Neural progenitor cell (in vitro differentiated cells): ENCODE data around the gene RNF32. TPM values are rescaled to one million over a fixed set of nuclear protein-coding genes. Genes with fewer than 3 reads are reported as not detected.

Source experiments
- DNase-seq: peaks from one replicate; pipeline ENCODE4 v3.0.0-alpha.2; 2016; ENCODE audit warnings: low spot score
- H2AFZ ChIP-seq: fragments of 200-600 bp; sonication (generic); replicated peaks from 2 replicates; pipeline ENCODE4 v1.6.1; 2016; ENCODE audit warnings: antibody characterized with exemption
- H3F3A ChIP-seq: fragments of 200-600 bp; sonication (generic); 2 replicates; pipeline ENCODE4 v1.6.1; 2016; ENCODE audit warnings: antibody characterized with exemption, low read depth
- H3K27ac ChIP-seq: fragments of 200-600 bp; sonication (generic); 2 replicates; pipeline ENCODE4 v1.5.1; 2016; ENCODE audit warnings: mild to moderate bottlenecking
- H3K27me3 ChIP-seq: fragments of 200-600 bp; sonication (generic); 2 replicates; pipeline ENCODE4 v1.6.1; 2016; ENCODE audit warnings: mild to moderate bottlenecking, moderate library complexity
- H3K36me3 ChIP-seq: fragments of 200-600 bp; sonication (generic); 2 replicates; pipeline ENCODE4 v1.5.1; 2016
- H3K4me1 ChIP-seq: fragments of 200-600 bp; sonication (generic); 2 replicates; pipeline ENCODE4 v1.6.1; 2016; ENCODE audit warnings: mixed run types
- H3K4me2 ChIP-seq: fragments of 200-600 bp; sonication (generic); 2 replicates; pipeline ENCODE4 v1.6.1; 2016
- H3K4me3 ChIP-seq: fragments of 200-600 bp; sonication (generic); 2 replicates; pipeline ENCODE4 v1.5.1; 2016
- H3K79me2 ChIP-seq: fragments of 200-600 bp; sonication (generic); 2 replicates; pipeline ENCODE4 v1.6.1; 2016; ENCODE audit warnings: low read depth
- H3K9ac ChIP-seq: fragments of 200-600 bp; sonication (generic); 2 replicates; pipeline ENCODE4 v1.6.1; 2016
- H3K9me3 ChIP-seq: fragments of 200-600 bp; sonication (generic); 2 replicates; pipeline ENCODE4 v1.5.1; 2016; ENCODE audit warnings: low read depth
- H4K20me1 ChIP-seq: fragments of 200-600 bp; sonication (generic); 2 replicates; pipeline ENCODE4 v1.6.1; 2016; ENCODE audit warnings: low read depth
- H3K27ac Mint-ChIP-seq: 3 replicates; pipeline ENCODE4 v1.8.0; 2021; ENCODE audit warnings: mixed read lengths
- H3K27me3 Mint-ChIP-seq: 2 replicates; pipeline ENCODE4 v1.8.0; 2022; ENCODE audit warnings: low read depth, mild to moderate bottlenecking, inconsistent platforms, moderate library complexity, mixed read lengths; ENCODE audit not compliant: insufficient read depth
- H3K36me3 Mint-ChIP-seq: 3 replicates; pipeline ENCODE4 v1.8.0; 2021; ENCODE audit warnings: mixed read lengths
- H3K4me1 Mint-ChIP-seq: 3 replicates; pipeline ENCODE4 v1.8.0; 2021; ENCODE audit warnings: mixed read lengths
- H3K4me3 Mint-ChIP-seq: 3 replicates; pipeline ENCODE4 v1.8.0; 2021; ENCODE audit warnings: mild to moderate bottlenecking, moderate library complexity, mixed read lengths
- H3K9me3 Mint-ChIP-seq: 3 replicates; pipeline ENCODE4 v1.8.0; 2020; ENCODE audit warnings: mixed read lengths
- EZH2 ChIP-seq: fragments of 200-600 bp; sonication (generic); IDR thresholded peaks from 2 replicates; pipeline ENCODE4 v1.6.1; 2017; ENCODE audit warnings: antibody characterized with exemption, mild to moderate bottlenecking, moderate library complexity
- EZH2phosphoT487 ChIP-seq: fragments of 200-600 bp; sonication (generic); IDR thresholded peaks from 2 replicates; pipeline ENCODE4 v1.6.1; 2017; ENCODE audit warnings: antibody characterized with exemption
- total RNA-seq: library from RNA; depleted of rRNA; stranded (reverse); fragments of >200 nt; gene quantifications from 2 replicates; pipeline ENCODE4 v1.2.3, GENCODE V29; 2015; ENCODE audit warnings: low replicate concordance
- TF ChIP-seq, protein P1 (sequence below): fragments of 200-600 bp; sonication (generic); IDR thresholded peaks from 2 replicates; pipeline ENCODE4 v1.5.1; 2017; ENCODE audit warnings: antibody characterized with exemption, mild to moderate bottlenecking

The RNF32 gene
- total RNA-seq, 1 donor from 2014 or later = 3.0 TPM

DNA sequence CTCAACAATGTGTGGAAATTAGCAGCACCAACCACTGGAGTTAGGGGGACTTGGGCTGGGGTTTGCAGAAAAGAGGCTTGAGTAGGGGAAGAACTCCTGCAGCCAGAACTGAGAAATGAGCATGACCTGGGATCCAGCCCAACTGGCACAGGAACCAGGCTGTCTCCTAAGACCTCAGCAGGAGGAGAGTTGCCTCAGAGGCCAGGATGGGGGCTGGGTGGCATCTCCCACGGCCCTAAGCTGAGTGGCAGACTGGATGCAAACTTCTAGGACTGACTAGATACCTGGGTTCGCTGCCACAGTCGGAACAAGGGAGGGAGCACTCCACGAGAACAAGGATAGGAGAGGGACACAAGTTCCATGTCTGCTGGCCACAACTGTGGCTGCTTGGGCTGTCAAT lies 62.6 kb downstream of the RNF32 start:
- no peaks in the 10 kb centered on the region for H3K27me3 ChIP-seq
- H3K4me3 Mint-ChIP-seq = no peak overlapping the region
- H4K20me1 ChIP-seq = no peaks in the 10 kb centered on the region
- H3K27me3 Mint-ChIP-seq = no peaks in the 10 kb centered on the region
- H3K27ac Mint-ChIP-seq = no peak overlapping the region
- H3K9me3 Mint-ChIP-seq = peaks cover 26% of the 10 kb centered on the region
- no peak overlapping the region for H3K9ac ChIP-seq
- no peak overlapping the region for H2AFZ ChIP-seq
- H3K4me1 ChIP-seq = no peaks in the 10 kb centered on the region
- no peaks in the 10 kb centered on the region for H3K9me3 ChIP-seq
- no peaks in the 10 kb centered on the region for H3K4me1 Mint-ChIP-seq
- H3K79me2 ChIP-seq = no peaks in the 10 kb centered on the region
- H3F3A ChIP-seq = no peaks in the 10 kb centered on the region
- TF ChIP-seq, protein P1, sequence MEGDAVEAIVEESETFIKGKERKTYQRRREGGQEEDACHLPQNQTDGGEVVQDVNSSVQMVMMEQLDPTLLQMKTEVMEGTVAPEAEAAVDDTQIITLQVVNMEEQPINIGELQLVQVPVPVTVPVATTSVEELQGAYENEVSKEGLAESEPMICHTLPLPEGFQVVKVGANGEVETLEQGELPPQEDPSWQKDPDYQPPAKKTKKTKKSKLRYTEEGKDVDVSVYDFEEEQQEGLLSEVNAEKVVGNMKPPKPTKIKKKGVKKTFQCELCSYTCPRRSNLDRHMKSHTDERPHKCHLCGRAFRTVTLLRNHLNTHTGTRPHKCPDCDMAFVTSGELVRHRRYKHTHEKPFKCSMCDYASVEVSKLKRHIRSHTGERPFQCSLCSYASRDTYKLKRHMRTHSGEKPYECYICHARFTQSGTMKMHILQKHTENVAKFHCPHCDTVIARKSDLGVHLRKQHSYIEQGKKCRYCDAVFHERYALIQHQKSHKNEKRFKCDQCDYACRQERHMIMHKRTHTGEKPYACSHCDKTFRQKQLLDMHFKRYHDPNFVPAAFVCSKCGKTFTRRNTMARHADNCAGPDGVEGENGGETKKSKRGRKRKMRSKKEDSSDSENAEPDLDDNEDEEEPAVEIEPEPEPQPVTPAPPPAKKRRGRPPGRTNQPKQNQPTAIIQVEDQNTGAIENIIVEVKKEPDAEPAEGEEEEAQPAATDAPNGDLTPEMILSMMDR = no peak
- TF ChIP-seq EZH2phosphoT487 (no peak), EZH2 (no peak)
- H3K4me2 ChIP-seq = no peak overlapping the region
- peaks cover 29% of the 10 kb centered on the region for H3K36me3 Mint-ChIP-seq
- H3K27ac ChIP-seq = no peak overlapping the region
- no peak overlapping the region for H3K4me3 ChIP-seq
- no peak for DNase-seq
- peaks cover 14% of the 10 kb centered on the region for H3K36me3 ChIP-seq

DNA sequence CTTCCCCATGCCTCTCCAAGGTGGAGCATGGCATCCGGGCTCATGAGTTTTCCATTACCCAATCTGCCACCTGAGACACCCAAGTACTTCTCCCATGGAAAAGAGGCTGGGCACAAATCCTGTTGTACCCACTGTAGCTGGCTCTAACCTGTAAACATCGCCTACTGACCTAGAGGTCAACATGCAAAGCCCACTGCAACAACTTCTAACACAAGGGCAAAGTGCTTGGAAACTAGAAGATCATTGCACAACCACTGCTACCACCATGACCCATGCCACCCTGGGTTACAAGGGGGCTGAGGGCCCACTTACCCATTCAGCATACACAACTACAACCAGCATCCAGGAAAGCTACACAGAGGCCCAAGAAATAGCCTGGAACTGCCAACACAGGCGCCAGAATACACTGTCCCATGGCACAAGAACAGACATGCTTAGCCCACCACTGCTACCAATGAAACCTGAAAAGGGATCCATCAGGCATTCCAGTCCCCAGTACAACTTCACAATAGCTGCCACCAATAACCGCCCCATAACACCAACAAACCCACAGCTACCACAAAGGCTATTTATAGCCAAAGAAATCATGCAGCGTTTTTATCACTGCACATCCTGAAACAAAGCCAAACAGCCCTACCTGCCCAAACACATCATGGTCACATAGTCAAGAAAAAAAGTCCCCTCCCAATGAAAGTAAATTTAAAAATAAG lies 63.4 kb downstream of the RNF32 start:
- no peak for DNase-seq
- Histone ChIP-seq H3K27me3 (no peaks in the 10 kb centered on the region), H3K27ac (no peak overlapping the region), H3K4me1 (no peaks in the 10 kb centered on the region), H3K9ac (no peak overlapping the region), H3K4me3 (no peak overlapping the region), H4K20me1 (no peaks in the 10 kb centered on the region), H3K36me3 (peaks cover 14% of the 10 kb centered on the region), H3K9me3 (no peaks in the 10 kb centered on the region), H3F3A (no peaks in the 10 kb centered on the region), H3K79me2 (no peaks in the 10 kb centered on the region), H2AFZ (no peak overlapping the region), H3K4me2 (no peak overlapping the region)
- TF ChIP-seq EZH2 (no peak), EZH2phosphoT487 (no peak)
- TF ChIP-seq, protein P1 = no peak
- Mint-ChIP-seq H3K27me3 (no peaks in the 10 kb centered on the region), H3K36me3 (peaks cover 25% of the 10 kb centered on the region), H3K27ac (no peak overlapping the region), H3K9me3 (peaks cover 20% of the 10 kb centered on the region), H3K4me1 (no peaks in the 10 kb centered on the region), H3K4me3 (no peak overlapping the region)

DNA sequence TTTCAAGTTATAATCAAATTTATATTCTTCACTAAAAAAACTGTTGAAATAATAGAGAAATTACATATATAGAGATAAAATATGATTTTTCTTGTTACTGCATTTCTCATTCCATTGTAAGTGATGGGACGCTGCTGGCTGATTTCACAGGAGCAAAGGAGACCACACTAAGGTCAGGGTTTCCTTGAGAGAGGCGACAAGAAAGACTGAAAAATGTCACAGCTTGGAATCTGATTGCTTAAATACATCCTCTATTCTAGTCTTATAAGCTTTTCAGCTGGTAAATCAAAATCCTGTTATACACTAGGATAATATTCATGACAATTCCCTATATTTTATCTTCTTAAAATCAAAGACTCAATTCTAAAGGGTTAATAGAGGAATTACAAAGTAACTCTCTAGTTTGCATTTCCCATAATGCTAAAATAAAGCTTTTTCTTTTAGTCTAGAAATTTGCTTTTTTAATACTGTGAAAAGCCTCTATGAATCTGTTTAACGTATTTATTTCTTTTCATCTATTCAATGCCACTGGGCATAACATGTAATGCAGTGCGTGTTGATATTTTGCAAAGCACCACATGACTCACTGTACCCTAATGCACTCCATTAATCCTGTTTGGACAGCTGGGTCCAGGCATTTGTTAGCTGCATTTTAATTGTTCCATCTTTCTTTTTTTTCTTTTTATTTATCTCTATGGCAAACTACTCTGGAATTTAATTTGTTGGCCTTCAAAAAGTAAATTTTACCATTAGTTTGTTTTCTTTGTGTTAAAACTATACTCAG lies 81.7 kb downstream of the RNF32 start:
- no peaks in the 10 kb centered on the region for H3K36me3 ChIP-seq
- peaks cover 42% of the 10 kb centered on the region for H3K4me1 ChIP-seq
- H3K4me3 ChIP-seq = no peak overlapping the region
- peaks cover 6% of the 10 kb centered on the region for H3K36me3 Mint-ChIP-seq
- H3K27me3 Mint-ChIP-seq = no peaks in the 10 kb centered on the region
- H3K27ac ChIP-seq = peak overlapping the region; percentile 23
- H3F3A ChIP-seq = peaks cover 12% of the 10 kb centered on the region
- H3K9ac ChIP-seq = no peak overlapping the region
- no peak overlapping the region for H3K4me2 ChIP-seq
- DNase-seq = no peak
- H3K79me2 ChIP-seq = no peaks in the 10 kb centered on the region
- no peak overlapping the region for H3K27ac Mint-ChIP-seq
- H2AFZ ChIP-seq = no peak overlapping the region
- no peaks in the 10 kb centered on the region for H3K9me3 Mint-ChIP-seq
- H3K4me3 Mint-ChIP-seq = no peak overlapping the region
- H3K27me3 ChIP-seq = no peaks in the 10 kb centered on the region
- H3K9me3 ChIP-seq = no peaks in the 10 kb centered on the region
- no peaks in the 10 kb centered on the region for H3K4me1 Mint-ChIP-seq
- no peaks in the 10 kb centered on the region for H4K20me1 ChIP-seq
- TF ChIP-seq EZH2phosphoT487 (no peak), EZH2 (no peak)
- TF ChIP-seq, protein P1 = no peak
